HepG2 (cell line): ENCODE results near the gene TNFSF13. TPM values are rescaled to one million over a fixed set of nuclear protein-coding genes. Genes with fewer than 3 reads are reported as not detected.
A peak's percentile ranks its signal among the peaks of the same experiment; 100 is the strongest.

ENCODE experiments used
- ATRX ChIP-seq: sonication (generic); formaldehyde crosslinking; IDR thresholded peaks from 2 replicates; pipeline ENCODE4 v1.4.0; 2020; ENCODE audit warnings: missing genetic modification reagents, borderline replicate concordance
- MAX ChIP-seq: IDR thresholded peaks from 2 replicates; pipeline ENCODE4 v1.6.1; 2012; ENCODE audit warnings: inconsistent platforms
- MTA1 ChIP-seq: sonication (generic); formaldehyde crosslinking; IDR thresholded peaks from 2 replicates; pipeline ENCODE4 v1.4.0; 2020; ENCODE audit warnings: missing genetic modification reagents, mild to moderate bottlenecking, borderline replicate concordance
- MXD4 ChIP-seq: IDR thresholded peaks from 2 replicates; pipeline ENCODE4 v1.6.1; 2016; ENCODE audit warnings: mild to moderate bottlenecking, missing biosample characterization, missing genetic modification reagents
- NR3C1 ChIP-seq: sonication (generic); formaldehyde crosslinking; IDR thresholded peaks from 2 replicates; pipeline ENCODE4 v1.4.0; 2020; ENCODE audit warnings: missing genetic modification reagents
- RFXAP ChIP-seq: sonication (generic); formaldehyde crosslinking; IDR thresholded peaks from 2 replicates; pipeline ENCODE4 v1.4.0; 2020; ENCODE audit warnings: missing genetic modification reagents, borderline replicate concordance
- SRSF4 ChIP-seq: fragments of 200-400 bp; formaldehyde crosslinking; IDR thresholded peaks from one replicate; pipeline ENCODE4 v1.6.1; 2018; ENCODE audit warnings: mild to moderate bottlenecking, low read depth, low read length, moderate library complexity; ENCODE audit not compliant: poor library complexity, severe bottlenecking
- ZNF251 ChIP-seq: sonication (generic); formaldehyde crosslinking; IDR thresholded peaks from 2 replicates; pipeline ENCODE4 v1.9.0; 2021; ENCODE audit warnings: mild to moderate bottlenecking, missing genetic modification reagents
- ZNF609 ChIP-seq: sonication (generic); formaldehyde crosslinking; IDR thresholded peaks from 2 replicates; pipeline ENCODE4 v1.4.0; 2020; ENCODE audit warnings: mild to moderate bottlenecking, missing genetic modification reagents, borderline replicate concordance
- ZNF619 ChIP-seq: sonication (generic); formaldehyde crosslinking; IDR thresholded peaks from 2 replicates; pipeline ENCODE4 v1.4.0; 2020; ENCODE audit warnings: mild to moderate bottlenecking, missing genetic modification reagents
- ZNF672 ChIP-seq: sonication (generic); formaldehyde crosslinking; IDR thresholded peaks from 2 replicates; pipeline ENCODE4 v1.8.1; 2022; ENCODE audit warnings: missing genetic modification reagents
- polyA plus RNA-seq, 8 experiments: library from polyadenylated mRNA; depleted of rRNA in 3 of 8; stranded (reverse) in 7 of 8; unstranded in 1 of 8; fragments of >200 nt; fragmentation: Illumina TruSeq in 4 of 8; extraction: Trizol in 4 of 8; gene quantifications; 2 replicates each; pipeline versions ENCODE4 v1.2.1 to v1.2.3, GENCODE V29; 2011 to 2016; ENCODE audit warnings: low read depth in 4 of 8, missing spikeins in 1 of 8, mixed read lengths in 1 of 8; ENCODE audit not compliant: insufficient read depth in 1 of 8
- total RNA-seq, 5 experiments: library from RNA; depleted of rRNA; stranded (reverse); fragments of >200 nt; fragmentation: Illumina TruSeq; extraction: Trizol; gene quantifications; 2 replicates each; pipeline ENCODE4 v1.2.3, GENCODE V29; 2016; ENCODE audit warnings: low read depth in 1 of 5
- TF ChIP-seq, protein P1 (sequence below): sonication (generic); formaldehyde crosslinking; IDR thresholded peaks from 2 replicates; pipeline ENCODE4 v1.5.0; 2020; ENCODE audit warnings: missing genetic modification reagents
- TF ChIP-seq, protein P2 (sequence below), 2 experiments: fragments of 450-650 bp in 1 of 2; sonication (generic) in 1 of 2; formaldehyde crosslinking in 1 of 2; IDR thresholded peaks; 2 replicates each; pipeline versions ENCODE4 v1.6.1 to v1.8.0; 2016 to 2022; ENCODE audit warnings: antibody characterized with exemption in 1 of 2, mild to moderate bottlenecking in 1 of 2, missing genetic modification reagents in 1 of 2

The TNFSF13 gene
- total and polyA plus RNA-seq, 2 of the 13 experiments (the other 11 are each of a cell fraction or from before 2014, with no cell fraction given) = 2.5 to 3.3 TPM

DNA sequence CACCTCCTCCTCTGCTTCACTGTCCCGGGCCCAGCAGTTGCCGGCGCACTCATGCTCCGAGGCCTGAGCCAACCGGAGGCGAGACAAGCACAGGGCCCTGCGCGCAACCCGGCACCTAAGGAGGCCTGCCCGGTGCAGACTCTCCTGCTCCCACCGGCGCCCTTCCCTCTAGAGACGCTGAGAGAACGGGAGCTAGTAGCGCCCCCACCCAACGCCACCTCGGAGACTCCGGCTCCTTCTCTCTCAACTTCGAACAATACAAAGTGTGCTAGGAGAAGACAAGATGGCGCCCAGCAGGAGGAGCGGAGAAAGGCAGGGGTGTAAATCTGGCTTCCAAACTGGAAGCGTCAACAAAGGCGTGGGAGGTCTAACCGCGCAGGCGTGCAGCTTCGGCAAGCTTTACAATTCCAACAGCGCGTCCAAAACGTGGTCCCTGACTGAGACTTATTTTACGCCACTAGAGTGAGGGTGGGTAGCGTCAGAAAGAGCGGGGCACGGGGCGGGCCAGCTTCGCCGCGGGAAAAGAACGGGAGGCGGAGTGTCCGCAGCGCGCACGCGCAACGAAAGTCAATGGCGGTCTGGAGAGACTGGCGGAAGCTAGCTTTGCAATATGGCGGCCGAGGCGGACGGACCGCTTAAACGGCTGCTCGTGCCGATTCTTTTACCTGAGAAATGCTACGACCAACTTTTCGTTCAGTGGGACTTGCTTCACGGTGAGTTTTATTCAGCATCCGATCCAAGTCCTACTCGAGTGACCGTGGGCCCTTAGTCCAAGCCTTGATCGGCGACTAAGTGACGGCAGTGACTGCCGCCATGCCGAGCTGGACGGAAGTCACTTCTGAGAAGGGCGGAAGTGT lies 24.9 kb downstream of the TNFSF13 start, which contains the start of gene MPDU1 (continued):
- TF ChIP-seq SRSF4 = no peak
- TF ChIP-seq, protein P1, sequence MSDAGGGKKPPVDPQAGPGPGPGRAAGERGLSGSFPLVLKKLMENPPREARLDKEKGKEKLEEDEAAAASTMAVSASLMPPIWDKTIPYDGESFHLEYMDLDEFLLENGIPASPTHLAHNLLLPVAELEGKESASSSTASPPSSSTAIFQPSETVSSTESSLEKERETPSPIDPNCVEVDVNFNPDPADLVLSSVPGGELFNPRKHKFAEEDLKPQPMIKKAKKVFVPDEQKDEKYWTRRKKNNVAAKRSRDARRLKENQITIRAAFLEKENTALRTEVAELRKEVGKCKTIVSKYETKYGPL (CRISPR knock-in tag) = peak; percentile 53; the same call in 1 of the 2 replicates
- TF ChIP-seq ZNF619 = no peak
- TF ChIP-seq ATRX = no peak
- TF ChIP-seq MAX = peak; percentile 91
- TF ChIP-seq NR3C1 = no peak
- TF ChIP-seq, protein P2, sequence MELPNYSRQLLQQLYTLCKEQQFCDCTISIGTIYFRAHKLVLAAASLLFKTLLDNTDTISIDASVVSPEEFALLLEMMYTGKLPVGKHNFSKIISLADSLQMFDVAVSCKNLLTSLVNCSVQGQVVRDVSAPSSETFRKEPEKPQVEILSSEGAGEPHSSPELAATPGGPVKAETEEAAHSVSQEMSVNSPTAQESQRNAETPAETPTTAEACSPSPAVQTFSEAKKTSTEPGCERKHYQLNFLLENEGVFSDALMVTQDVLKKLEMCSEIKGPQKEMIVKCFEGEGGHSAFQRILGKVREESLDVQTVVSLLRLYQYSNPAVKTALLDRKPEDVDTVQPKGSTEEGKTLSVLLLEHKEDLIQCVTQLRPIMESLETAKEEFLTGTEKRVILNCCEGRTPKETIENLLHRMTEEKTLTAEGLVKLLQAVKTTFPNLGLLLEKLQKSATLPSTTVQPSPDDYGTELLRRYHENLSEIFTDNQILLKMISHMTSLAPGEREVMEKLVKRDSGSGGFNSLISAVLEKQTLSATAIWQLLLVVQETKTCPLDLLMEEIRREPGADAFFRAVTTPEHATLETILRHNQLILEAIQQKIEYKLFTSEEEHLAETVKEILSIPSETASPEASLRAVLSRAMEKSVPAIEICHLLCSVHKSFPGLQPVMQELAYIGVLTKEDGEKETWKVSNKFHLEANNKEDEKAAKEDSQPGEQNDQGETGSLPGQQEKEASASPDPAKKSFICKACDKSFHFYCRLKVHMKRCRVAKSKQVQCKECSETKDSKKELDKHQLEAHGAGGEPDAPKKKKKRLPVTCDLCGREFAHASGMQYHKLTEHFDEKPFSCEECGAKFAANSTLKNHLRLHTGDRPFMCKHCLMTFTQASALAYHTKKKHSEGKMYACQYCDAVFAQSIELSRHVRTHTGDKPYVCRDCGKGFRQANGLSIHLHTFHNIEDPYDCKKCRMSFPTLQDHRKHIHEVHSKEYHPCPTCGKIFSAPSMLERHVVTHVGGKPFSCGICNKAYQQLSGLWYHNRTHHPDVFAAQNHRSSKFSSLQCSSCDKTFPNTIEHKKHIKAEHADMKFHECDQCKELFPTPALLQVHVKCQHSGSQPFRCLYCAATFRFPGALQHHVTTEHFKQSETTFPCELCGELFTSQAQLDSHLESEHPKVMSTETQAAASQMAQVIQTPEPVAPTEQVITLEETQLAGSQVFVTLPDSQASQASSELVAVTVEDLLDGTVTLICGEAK (IDR thresholded peaks at IDR 0.05) = peak; percentile 77
- TF ChIP-seq, protein P2 (CRISPR knock-in tag; IDR thresholded peaks at IDR 0.05) = peak; percentile 58
- no peak for TF ChIP-seq ZNF672 (CRISPR knock-in tag)
- TF ChIP-seq MTA1 = no peak
- peak; percentile 85 for TF ChIP-seq MXD4 (CRISPR knock-in tag)
- peak; percentile 90 for TF ChIP-seq RFXAP (CRISPR knock-in tag)
- TF ChIP-seq ZNF251 (CRISPR knock-in tag) = no peak
- no peak for TF ChIP-seq ZNF609 (CRISPR knock-in tag)
